GM12873 (cell line): ENCODE results near the gene PDLIM5.

ENCODE experiments used
- CTCF ChIP-seq: IDR thresholded peaks from 2 replicates; pipeline ENCODE4 v1.5.1; 2012; ENCODE audit warnings: low read depth, mild to moderate bottlenecking, moderate library complexity, low read length, control low read depth; ENCODE audit not compliant: insufficient read depth; ENCODE audit errors: missing control alignments

Gene PDLIM5

DNA sequence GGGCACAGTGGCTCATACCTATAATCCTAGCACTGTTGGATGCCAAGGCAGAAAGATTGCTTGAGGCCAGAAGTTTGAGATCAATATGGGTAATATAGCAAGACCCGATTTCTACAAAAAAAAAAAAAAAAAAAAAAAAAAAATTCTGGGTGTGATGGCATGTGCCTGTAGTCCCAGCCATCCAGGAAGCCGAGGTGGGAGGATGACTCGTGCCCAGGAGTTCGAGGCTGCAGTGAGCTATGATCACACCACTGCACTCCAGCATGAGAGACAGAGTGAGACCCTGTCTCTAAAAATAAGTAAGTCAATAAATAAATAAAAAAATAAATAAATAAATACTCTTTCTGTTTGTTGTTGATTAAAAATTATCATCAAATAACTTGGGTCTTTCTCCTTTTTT is 243.6 kb downstream of the PDLIM5 start:
- no peak for TF ChIP-seq CTCF

GRCh38 chr4:94698187-94698586 is 246.4 kb downstream of the PDLIM5 start:
- no peak for TF ChIP-seq CTCF

- no peak for TF ChIP-seq CTCF
Observed at GRCh38 chr4:94700298-94700697, 248.6 kb downstream of the PDLIM5 start.

- no peak for TF ChIP-seq CTCF
Observed at GRCh38 chr4:94701631-94702300, 250.0 kb downstream of the PDLIM5 start.

GRCh38 chr4:94711635-94712034 is 259.9 kb downstream of the PDLIM5 start:
- no peak for TF ChIP-seq CTCF

DNA sequence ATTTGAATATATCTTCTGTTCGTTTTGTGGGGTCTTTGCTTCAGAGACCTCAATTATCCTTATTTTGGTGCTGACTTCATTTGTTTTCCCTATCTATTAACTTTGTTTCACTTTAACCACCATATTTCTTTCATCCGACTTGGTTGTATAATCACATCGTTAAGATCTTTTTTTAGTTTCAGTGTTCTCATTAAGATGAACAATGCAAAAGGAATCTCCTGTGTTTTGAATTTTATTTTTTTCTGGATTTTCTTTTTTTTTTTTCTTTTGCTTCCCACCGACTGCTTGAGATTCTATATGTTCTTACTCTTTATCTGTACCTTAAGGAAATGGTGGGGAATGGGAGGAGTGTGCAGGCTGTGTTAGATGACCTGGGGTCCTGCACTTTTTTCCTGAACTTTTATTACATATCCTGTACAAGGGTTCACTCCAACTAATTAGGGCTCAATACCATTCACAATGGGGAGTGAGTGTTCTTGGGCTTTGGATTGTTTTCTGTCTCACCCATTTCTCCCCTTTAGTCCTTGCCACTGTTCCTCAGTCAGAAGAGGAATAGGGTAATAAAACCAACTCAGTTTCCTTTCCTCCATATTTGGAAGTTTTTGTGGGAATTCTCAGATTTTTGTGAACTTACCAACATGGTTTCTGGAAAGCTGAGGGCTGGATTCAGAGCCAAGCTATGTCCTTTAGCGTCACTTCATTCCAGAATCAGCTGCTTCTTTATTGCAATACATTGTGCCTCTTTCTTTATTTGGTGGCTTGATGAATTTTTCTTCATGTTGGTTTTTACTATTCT is 262.8 kb downstream of the PDLIM5 start:
- no peak for TF ChIP-seq CTCF

- TF ChIP-seq CTCF, result no peak
Observed at GRCh38 chr4:94715726-94716125, 264.0 kb downstream of the PDLIM5 start.
